DND-41 (cell line): ENCODE measurements around the gene COX6A1.

Experiments used
- ATAC-seq: fragments of 200-7000 bp; cut with Tn5 transposase; 3 replicates; pipeline ENCODE4 v1.9.1; 2021; ENCODE audit warnings: low read depth; ENCODE audit not compliant: insufficient read depth
- DNase-seq: peaks from one replicate; pipeline ENCODE4 v3.0.0-alpha.2; 2020
- H2AFZ ChIP-seq: 2 replicates; pipeline ENCODE4 v1.6.0; 2012; ENCODE audit warnings: low read depth, low read length
- H3K27ac ChIP-seq: 2 replicates; pipeline ENCODE4 v1.5.1; 2012; ENCODE audit warnings: low read length, inconsistent platforms
- H3K27me3 ChIP-seq: fragments of 200-600 bp; sonication (generic); 2 replicates; pipeline ENCODE4 v1.6.0; 2012; ENCODE audit warnings: low read length, mild to moderate bottlenecking, inconsistent platforms; ENCODE audit not compliant: insufficient read depth, poor library complexity
- H3K36me3 ChIP-seq: 2 replicates; pipeline ENCODE4 v1.5.1; 2012; ENCODE audit warnings: low read length, inconsistent platforms; ENCODE audit not compliant: insufficient read depth
- H3K4me1 ChIP-seq: 2 replicates; pipeline ENCODE4 v1.5.1; 2012; ENCODE audit warnings: mild to moderate bottlenecking, low read length; ENCODE audit not compliant: insufficient read depth
- H3K4me2 ChIP-seq: 2 replicates; pipeline ENCODE4 v1.6.0; 2012; ENCODE audit warnings: mild to moderate bottlenecking, moderate library complexity, low read length, inconsistent platforms; ENCODE audit not compliant: insufficient read depth
- H3K4me3 ChIP-seq, 2 experiments: fragments of 200-600 bp in 1 of 2; shearing (Covaris generic) in 1 of 2; 2 replicates each; pipeline ENCODE4 v1.5.1; 2012 to 2016; ENCODE audit warnings: inconsistent platforms in 2 of 2, low read length in 2 of 2, mild to moderate bottlenecking in 2 of 2, low read depth in 1 of 2, moderate library complexity in 1 of 2
- H3K79me2 ChIP-seq: 2 replicates; pipeline ENCODE4 v1.6.0; 2012; ENCODE audit warnings: low read length, inconsistent platforms; ENCODE audit not compliant: insufficient read depth
- H3K9ac ChIP-seq: 2 replicates; pipeline ENCODE4 v1.6.0; 2012; ENCODE audit warnings: low read depth, mild to moderate bottlenecking, inconsistent platforms, low read length, moderate library complexity
- H3K9me3 ChIP-seq: 2 replicates; pipeline ENCODE4 v1.5.1; 2012; ENCODE audit warnings: low read length, moderate library complexity, mild to moderate bottlenecking, inconsistent platforms; ENCODE audit not compliant: insufficient read depth, severe bottlenecking
- H4K20me1 ChIP-seq: 2 replicates; pipeline ENCODE4 v1.6.0; 2012; ENCODE audit warnings: low read length; ENCODE audit not compliant: insufficient read depth
- CTCF ChIP-seq: IDR thresholded peaks from 2 replicates; pipeline ENCODE4 v1.5.1; 2012; ENCODE audit warnings: borderline replicate concordance, low read length, moderate library complexity, mild to moderate bottlenecking; ENCODE audit not compliant: poor library complexity, severe bottlenecking; ENCODE audit errors: extremely low read depth
- EZH2 ChIP-seq: IDR thresholded peaks from 3 replicates; pipeline ENCODE4 v1.6.1; 2012; ENCODE audit warnings: borderline replicate concordance, low read depth, mild to moderate bottlenecking, moderate library complexity, low read length, inconsistent platforms; ENCODE audit not compliant: severe bottlenecking

COX6A1 gene

GRCh38 chr12:120438495-120439198 lies 734 bp downstream of the COX6A1 start:
- Histone ChIP-seq H3K36me3 (peaks cover 41% of the 10 kb centered on the region), H3K9me3 (no peaks in the 10 kb centered on the region), H3K4me1 (peaks cover 25% of the 10 kb centered on the region), H3K4me2 (peak overlapping the region; percentile 96), H3K9ac (peak overlapping the region; percentile 56), H3K4me3 (peak overlapping the region; percentile 44 to 76; a peak in 3 of 4 replicates), H3K27ac (peak overlapping the region; percentile 68), H3K27me3 (no peaks in the 10 kb centered on the region), H2AFZ (peak overlapping the region; percentile 78; the same call in 1 of the 2 replicates), H3K79me2 (peaks cover 49% of the 10 kb centered on the region), H4K20me1 (peaks cover 17% of the 10 kb centered on the region)
- TF ChIP-seq CTCF (no peak), EZH2 (no peak)
- peak; percentile 1; the same call in 1 of the 3 replicates for ATAC-seq
- DNase-seq: no peak

GRCh38 chr12:120439646-120440247 lies 1.8 kb downstream of the COX6A1 start:
- peaks cover 35% of the 10 kb centered on the region for H3K4me1 ChIP-seq
- H3K9ac ChIP-seq: no peak overlapping the region
- H3K9me3 ChIP-seq: no peaks in the 10 kb centered on the region
- H3K4me2 ChIP-seq: peak overlapping the region; percentile 96
- ATAC-seq: peak; percentile 41
- H4K20me1 ChIP-seq: peaks cover 17% of the 10 kb centered on the region
- H3K27me3 ChIP-seq: no peaks in the 10 kb centered on the region
- DNase-seq: peak; percentile 77
- no peak overlapping the region for H3K27ac ChIP-seq
- peaks cover 52% of the 10 kb centered on the region for H3K36me3 ChIP-seq
- peaks cover 60% of the 10 kb centered on the region for H3K79me2 ChIP-seq
- no peak overlapping the region for H3K4me3 ChIP-seq
- no peak overlapping the region for H2AFZ ChIP-seq
- TF ChIP-seq EZH2 (no peak), CTCF (peak; percentile 66)

GRCh38 chr12:120444676-120445075 lies 6.8 kb downstream of the COX6A1 start:
- Histone ChIP-seq H3K9ac (no peak overlapping the region), H4K20me1 (peaks cover 8% of the 10 kb centered on the region; the same call in 1 of the 2 replicates), H3K27ac (no peak overlapping the region), H3K27me3 (no peaks in the 10 kb centered on the region), H2AFZ (no peak overlapping the region), H3K4me1 (peaks cover 43% of the 10 kb centered on the region), H3K79me2 (peaks cover 85% of the 10 kb centered on the region), H3K36me3 (peaks cover 69% of the 10 kb centered on the region), H3K4me3 (peak overlapping the region in 1 of 2 experiments; percentile 96; a peak in 1 of 4 replicates), H3K4me2 (peak overlapping the region; percentile 93), H3K9me3 (no peaks in the 10 kb centered on the region)
- ATAC-seq: no peak
- no peak for DNase-seq
- TF ChIP-seq CTCF (no peak), EZH2 (no peak)
